Hypothalamus (tissue), 51 donors: Measurements from ENCODE around the gene BRINP1.

ENCODE experiments used
- DNase-seq, 51 donors: peaks; one replicate each; lab custom pipeline; 2025; lab: John Stamatoyannopoulos, UW

Gene BRINP1

GRCh38 chr9:119368681-119369581 lies at the start of gene BRINP1:
Gene BRINP1 (minus strand): TSS chr9:119369435. CDS start chr9:119313355, 56,080 bp downstream.
- peak in 44 of 51 donors; percentile 7 to 85 (median 62) for DNase-seq

- no peak for DNase-seq
Observed at GRCh38 chr9:119418721-119419120, 49.5 kb upstream of the BRINP1 start.

- DNase-seq: no peak
Observed at GRCh38 chr9:119416793-119417192, 47.6 kb upstream of the BRINP1 start.

GRCh38 chr9:119412399-119412798 lies 43.2 kb upstream of the BRINP1 start:
- DNase-seq: no peak

- DNase-seq: no peak
Observed at GRCh38 chr9:119409552-119409951, 40.3 kb upstream of the BRINP1 start.

DNA sequence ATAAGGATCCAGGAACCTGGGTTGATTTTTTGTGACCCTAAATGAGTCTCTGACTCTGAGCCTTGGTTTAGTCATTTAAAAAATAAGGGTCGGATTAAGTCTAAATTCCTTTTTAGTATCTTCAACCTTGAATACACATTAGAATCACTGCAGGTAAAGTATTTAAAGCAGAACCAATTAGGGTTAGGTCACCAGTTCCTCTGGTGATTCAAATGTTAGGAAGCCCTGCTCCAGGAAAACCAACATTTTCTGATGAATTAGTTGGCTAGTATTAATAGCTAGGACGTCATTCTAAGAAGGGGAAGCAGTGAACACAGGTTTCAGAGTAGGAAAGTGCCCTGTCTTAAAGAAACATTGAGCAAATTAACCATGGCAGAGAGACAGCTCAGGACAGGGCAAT lies 31.4 kb upstream of the BRINP1 start:
- DNase-seq: no peak

DNA sequence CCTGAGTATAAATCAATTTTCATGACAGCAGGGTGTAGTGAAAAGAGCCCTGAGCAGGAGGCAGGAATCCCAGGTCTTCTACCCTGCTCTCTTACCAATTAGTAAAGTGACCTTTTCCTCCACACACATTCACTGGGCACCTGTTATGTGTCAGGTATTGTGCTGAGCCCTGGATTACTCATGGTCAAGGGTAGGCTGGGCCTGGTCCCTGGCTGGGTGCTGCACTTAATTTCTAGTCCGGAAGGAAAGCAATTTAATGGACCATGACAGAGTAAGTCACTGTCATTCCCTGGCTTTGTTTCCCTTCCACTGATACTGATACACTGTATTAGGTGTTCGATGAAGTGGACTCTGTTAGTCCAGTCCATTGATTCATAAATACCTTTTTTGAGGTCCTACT lies 29.1 kb upstream of the BRINP1 start:
- DNase-seq: no peak

- no peak for DNase-seq
Observed at GRCh38 chr9:119391878-119392277, 22.6 kb upstream of the BRINP1 start.

DNA sequence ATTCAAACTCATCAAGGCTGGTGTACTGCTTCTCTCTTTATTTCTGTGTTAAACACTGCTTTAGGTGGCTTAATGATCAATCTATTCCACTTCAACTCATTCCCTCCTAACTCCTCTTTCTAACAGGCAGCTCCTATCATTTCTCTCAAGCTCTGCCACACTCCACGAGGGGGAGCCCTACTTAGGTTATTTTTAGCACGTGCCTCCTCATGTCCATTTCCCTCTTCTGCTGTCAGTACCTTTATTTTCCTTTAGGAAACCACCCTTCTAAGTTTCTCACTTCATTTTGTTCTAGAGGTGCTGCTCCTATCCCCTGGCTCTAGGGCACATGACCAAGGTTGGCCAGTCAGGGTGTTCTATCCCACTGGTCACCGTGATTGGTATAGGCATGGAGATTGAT lies 6.7 kb upstream of the BRINP1 start:
- DNase-seq: no peak

GRCh38 chr9:119372951-119373350 lies 3.7 kb upstream of the BRINP1 start:
- DNase-seq: no peak

DNA sequence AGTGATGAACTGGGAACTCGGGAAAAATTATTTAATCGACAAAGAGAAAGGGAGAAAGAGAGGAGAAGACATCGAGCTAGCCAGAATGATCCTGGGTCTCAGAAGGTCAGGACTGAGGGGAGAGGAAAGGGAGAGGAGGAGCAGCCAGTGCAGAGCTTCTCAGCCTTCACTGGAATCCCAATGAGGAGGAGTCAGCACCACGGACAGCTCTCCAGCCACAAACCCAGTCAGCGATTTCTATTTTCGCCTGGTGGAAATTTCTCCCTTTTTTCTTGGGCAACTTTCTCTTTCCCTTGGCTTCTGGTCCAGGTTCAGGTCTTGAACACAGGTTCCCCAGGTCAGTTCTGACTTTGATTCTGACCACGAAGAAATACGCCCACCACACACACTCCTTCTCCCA lies 1.6 kb upstream of the BRINP1 start:
- peak in 18 of 51 donors; percentile 4 to 44 (median 17) for DNase-seq

- DNase-seq: peak in 2 of 51 donors; percentile 23 to 38
Observed at GRCh38 chr9:119369680-119370366, 588 bp upstream of the BRINP1 start.

GRCh38 chr9:119368179-119368578 lies 1.1 kb downstream of the BRINP1 start:
- DNase-seq: peak in 4 of 51 donors; percentile 6 to 80 (median 24)

GRCh38 chr9:119367683-119368075 lies 1.6 kb downstream of the BRINP1 start:
- DNase-seq: peak in 2 of 51 donors; percentile 34 to 35

DNA sequence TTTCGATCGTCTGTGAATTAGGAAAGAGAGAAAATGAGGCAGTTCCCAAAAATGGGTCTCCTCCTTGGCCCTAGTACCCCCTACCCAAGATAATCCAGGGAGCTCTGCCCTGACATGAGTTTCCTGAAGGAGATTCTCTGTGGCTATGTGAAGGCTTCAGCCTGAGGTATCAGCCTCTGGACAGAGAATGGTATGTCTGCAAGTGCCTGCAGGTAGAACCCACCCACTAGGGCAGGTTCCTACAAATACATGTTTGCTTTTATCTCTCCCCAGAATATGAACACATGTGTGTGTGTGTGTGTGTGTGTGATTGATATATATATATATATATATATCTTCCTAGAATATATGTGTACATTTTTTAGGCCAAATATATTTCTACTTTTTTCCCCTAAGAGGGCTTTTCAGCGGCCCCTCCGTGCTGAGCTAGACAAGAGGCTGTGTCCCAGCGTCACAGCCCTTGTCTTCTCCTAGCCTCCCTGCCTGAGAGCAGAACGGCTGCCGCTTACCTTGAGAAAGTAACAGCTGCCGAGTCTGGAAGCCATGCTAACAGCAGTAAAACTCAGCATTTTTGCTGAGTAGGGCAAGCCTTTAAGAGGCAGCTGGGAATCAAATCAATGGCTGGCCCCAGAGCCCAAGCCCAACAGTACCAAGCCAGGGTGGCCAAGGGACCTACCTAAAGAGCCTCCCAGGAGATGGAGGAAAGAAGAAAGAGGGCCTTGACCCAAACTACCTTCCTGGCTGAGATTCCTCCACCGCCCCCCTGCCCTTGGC lies 2.1 kb downstream of the BRINP1 start:
- DNase-seq: peak in 6 of 51 donors; percentile 3 to 63 (median 15)

DNA sequence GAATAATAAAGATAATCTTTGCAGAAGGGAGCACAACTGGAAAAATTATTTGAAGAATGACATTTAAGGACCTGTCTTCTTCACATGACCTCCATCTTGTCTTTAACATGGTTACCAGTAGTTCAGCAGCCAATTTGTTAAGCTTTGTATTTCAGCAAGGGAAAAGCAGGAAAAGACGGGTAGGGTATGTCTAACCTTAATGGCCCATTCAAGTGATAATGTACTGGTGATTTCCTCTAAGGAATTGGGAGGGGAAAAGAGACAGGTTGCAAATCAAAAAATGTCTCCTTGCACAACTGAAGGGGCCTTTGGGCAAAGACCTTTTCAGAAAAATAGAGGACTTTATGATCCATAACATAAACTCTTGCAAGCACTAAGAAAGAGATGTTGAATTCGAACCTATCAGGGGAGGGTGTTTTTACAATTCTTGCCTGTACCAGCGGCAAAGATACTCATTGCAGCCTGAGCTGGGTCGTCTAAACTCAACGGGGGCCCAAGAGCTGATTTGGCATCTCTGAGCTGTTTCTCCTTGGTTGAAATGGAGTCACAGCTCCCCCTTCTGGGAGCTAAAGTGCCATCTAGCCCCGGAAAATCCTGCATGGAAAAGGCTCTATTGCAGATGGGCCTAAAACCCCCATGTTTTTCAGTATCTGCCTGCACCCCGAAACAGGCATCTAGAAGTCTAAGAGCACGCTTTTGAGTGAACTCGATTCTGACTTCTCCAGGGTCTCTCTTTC lies 3.8 kb downstream of the BRINP1 start:
- DNase-seq: peak in 31 of 51 donors; percentile 3 to 77 (median 46)

DNA sequence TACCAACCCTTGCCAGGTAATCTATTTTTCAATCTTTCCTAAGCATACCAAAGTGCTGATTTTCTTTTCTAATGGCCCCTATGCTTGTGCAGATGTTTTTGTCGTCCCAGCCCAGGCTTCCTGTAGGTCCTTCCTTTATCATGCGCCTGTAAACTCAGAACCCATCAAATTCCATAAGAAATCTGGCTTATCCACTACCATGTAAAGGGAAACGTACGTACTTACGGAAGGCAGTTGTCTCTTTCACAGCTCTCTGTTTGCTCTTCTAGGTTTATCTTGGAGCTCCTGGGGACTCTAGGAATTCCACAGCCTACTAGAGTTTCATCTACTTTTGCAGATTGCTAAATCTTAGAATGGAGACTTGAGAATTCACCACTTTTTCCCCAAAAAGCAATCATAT lies 9.0 kb downstream of the BRINP1 start:
- DNase-seq: no peak

- DNase-seq: no peak
Observed at GRCh38 chr9:119357336-119358096, 11.7 kb downstream of the BRINP1 start.

DNA sequence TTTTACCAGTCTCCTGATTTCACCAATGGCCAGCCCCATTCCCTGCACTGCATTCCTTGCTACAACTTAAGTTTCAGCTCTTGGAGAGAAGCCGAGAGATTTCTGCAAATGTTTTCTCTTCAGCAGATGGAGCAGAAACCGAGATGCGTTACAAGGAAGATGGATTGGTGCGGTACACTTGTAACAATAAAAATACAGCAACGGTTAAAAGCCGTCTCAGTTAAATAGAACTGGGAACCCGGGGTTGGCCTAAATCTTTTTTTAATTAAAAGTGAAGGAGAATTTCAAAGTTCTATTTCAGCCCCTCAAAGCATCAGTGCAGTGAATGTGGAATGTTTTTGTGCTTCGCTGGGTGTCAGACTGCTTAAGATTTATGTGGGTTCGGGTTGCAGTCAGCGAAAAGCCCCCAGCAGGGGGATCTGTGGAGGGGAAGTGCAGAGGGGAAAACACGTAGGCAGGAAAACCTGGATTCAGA lies 19.8 kb downstream of the BRINP1 start:
- peak in 1 of 51 donors; percentile 6 for DNase-seq
